HCT116 (cell line): ENCODE data around the gene CELF2. TPM values are rescaled to one million over a fixed set of nuclear protein-coding genes. Genes with fewer than 3 reads are reported as not detected.

ENCODE experiments used
- ATAC-seq: fragments of 200-7000 bp; cut with Tn5 transposase; 2 replicates; pipeline ENCODE4 v1.9.1; 2020; ENCODE audit warnings: mild to moderate bottlenecking, moderate library complexity
- BruUV-seq: library from RNA; stranded (reverse); fragments of 400-500 nt; replicated peaks from 2 replicates; lab custom pipeline; 2021; lab: Mats Ljungman, UMichigan
- CTCF ChIA-PET: fragments of 300-600 bp; sonication (Branson Sonifier 250); formaldehyde crosslinking; loops from one replicate; lab custom pipeline; 2021; ENCODE audit warnings: antibody characterized with exemption; lab: Charles Lee
- POLR2A ChIA-PET: fragments of 300-600, 350-600 bp; sonication (Branson Sonifier 250); formaldehyde crosslinking; loops from one replicate; lab custom pipeline; 2021; ENCODE audit warnings: antibody characterized with exemption; lab: Charles Lee
- RAD21 ChIA-PET, 2 experiments: fragments of 300-600 bp; sonication (Branson Sonifier 250); formaldehyde crosslinking; loops; one replicate each; lab custom pipeline; 2023; ENCODE audit warnings: low total read pairs in 2 of 2; ENCODE audit not compliant: uncharacterized antibody in 2 of 2, unreplicated experiment in 2 of 2, low non-redundant PET in 1 of 2; lab: Charles Lee
- DNase-seq: peaks from one replicate; pipeline ENCODE4 v3.0.0-alpha.2; 2010; ENCODE audit warnings: low read depth, low spot score
- H2AFZ ChIP-seq: fragments of 200-600 bp; shearing (Covaris generic), sonication (generic); 2 replicates; pipeline ENCODE4 v1.6.1; 2017; ENCODE audit warnings: low read depth, mixed run types, mixed read lengths, antibody characterized with exemption, low read length; ENCODE audit not compliant: poor library complexity, severe bottlenecking
- H3K27ac ChIP-seq: 2 replicates; pipeline ENCODE4 v1.5.1; 2012; ENCODE audit warnings: low read depth, low read length
- H3K27me3 ChIP-seq: fragments of 200-600 bp; sonication (generic); 2 replicates; pipeline ENCODE4 v1.6.1; 2016; ENCODE audit warnings: mixed run types, low read length, mixed read lengths; ENCODE audit not compliant: insufficient read depth
- H3K36me3 ChIP-seq, 2 experiments: fragments of 200-500 bp in 1 of 2; fragments of 200-600 bp in 1 of 2; sonication (Bioruptor generic) in 1 of 2; sonication (generic) in 1 of 2; 2 replicates each; pipeline versions ENCODE4 v1.5.1 to v1.6.1; 2014 to 2016; ENCODE audit warnings: low read length in 2 of 2, inconsistent platforms in 1 of 2, mixed read lengths in 1 of 2, mixed run types in 1 of 2; ENCODE audit not compliant: insufficient read depth in 2 of 2, control insufficient read depth in 1 of 2
- H3K4me1 ChIP-seq, 2 experiments: fragments of 200-600 bp in 1 of 2; sonication (generic) in 1 of 2; 2 replicates each; pipeline versions ENCODE4 v1.5.1 to v1.6.1; 2012 to 2017; ENCODE audit warnings: low read length in 2 of 2, inconsistent platforms in 1 of 2, mild to moderate bottlenecking in 1 of 2, mixed read lengths in 1 of 2, mixed run types in 1 of 2, moderate library complexity in 1 of 2; ENCODE audit not compliant: insufficient read depth in 2 of 2, control insufficient read depth in 1 of 2
- H3K4me2 ChIP-seq: fragments of 200-600 bp; sonication (generic); 2 replicates; pipeline ENCODE4 v1.6.1; 2017; ENCODE audit warnings: mixed run types, low read length, mixed read lengths
- H3K4me3 ChIP-seq, 2 experiments: fragments of 200-600 bp in 1 of 2; sonication (generic) in 1 of 2; replicated peaks in 1 of 2; 2 replicates each; pipeline ENCODE4 v1.5.1; 2011 to 2016; ENCODE audit warnings: low read length in 2 of 2, control low read depth in 1 of 2, low read depth in 1 of 2, mild to moderate bottlenecking in 1 of 2, mixed read lengths in 1 of 2, mixed run types in 1 of 2
- H3K79me2 ChIP-seq: fragments of 200-600 bp; sonication (generic); 2 replicates; pipeline ENCODE4 v1.6.1; 2017; ENCODE audit warnings: mild to moderate bottlenecking, mixed run types, low read length, moderate library complexity, mixed read lengths; ENCODE audit not compliant: insufficient read depth
- H3K9ac ChIP-seq: fragments of 200-600 bp; sonication (generic); 2 replicates; pipeline ENCODE4 v1.6.1; 2016; ENCODE audit warnings: low read length, mixed read lengths
- H3K9me2 ChIP-seq: fragments of 200-600 bp; sonication (generic), shearing (Covaris generic); 2 replicates; pipeline ENCODE4 v1.6.1; 2017; ENCODE audit warnings: mixed run types, mild to moderate bottlenecking, moderate library complexity; ENCODE audit not compliant: insufficient read depth
- H3K9me3 ChIP-seq, 2 experiments: fragments of 200-500 bp in 1 of 2; fragments of 200-600 bp in 1 of 2; sonication (Bioruptor generic) in 1 of 2; sonication (generic) in 1 of 2; 2 replicates each; pipeline ENCODE4 v1.6.1; 2014 to 2017; ENCODE audit warnings: low read length in 2 of 2, mixed read lengths in 2 of 2, inconsistent platforms in 1 of 2, low read depth in 1 of 2, mild to moderate bottlenecking in 1 of 2, mixed run types in 1 of 2, moderate library complexity in 1 of 2; ENCODE audit not compliant: control insufficient read depth in 1 of 2, insufficient read depth in 1 of 2
- H4K20me1 ChIP-seq: fragments of 200-600 bp; sonication (generic), shearing (Covaris generic); 2 replicates; pipeline ENCODE4 v1.6.1; 2017; ENCODE audit warnings: mixed run types, mild to moderate bottlenecking, moderate library complexity; ENCODE audit not compliant: insufficient read depth
- CBX3 ChIP-seq: IDR thresholded peaks from 2 replicates; pipeline ENCODE4 v1.6.1; 2012; ENCODE audit warnings: low read depth
- CEBPB ChIP-seq: IDR thresholded peaks from 2 replicates; pipeline ENCODE4 v1.6.1; 2012; ENCODE audit warnings: low read depth
- EGR1 ChIP-seq: IDR thresholded peaks from 2 replicates; pipeline ENCODE4 v1.6.1; 2012; ENCODE audit warnings: low read depth
- ELF1 ChIP-seq: IDR thresholded peaks from 2 replicates; pipeline ENCODE4 v1.6.1; 2012; ENCODE audit warnings: low read depth, borderline replicate concordance
- EZH2 ChIP-seq: fragments of 200-600 bp; sonication (generic); IDR thresholded peaks from 2 replicates; pipeline ENCODE4 v1.6.1; 2017; ENCODE audit warnings: antibody characterized with exemption, mixed run types
- EZH2phosphoT487 ChIP-seq: fragments of 200-600 bp; IDR thresholded peaks from 2 replicates; pipeline ENCODE4 v1.6.1; 2018; ENCODE audit warnings: antibody characterized with exemption, borderline replicate concordance
- FOSL1 ChIP-seq: IDR thresholded peaks from 2 replicates; pipeline ENCODE4 v1.6.1; 2012; ENCODE audit warnings: low read depth
- JUND ChIP-seq: IDR thresholded peaks from 2 replicates; pipeline ENCODE4 v1.6.1; 2012
- POLR2A ChIP-seq: IDR thresholded peaks from 2 replicates; pipeline ENCODE4 v1.7.0; 2011; ENCODE audit warnings: borderline replicate concordance; ENCODE audit not compliant: insufficient read depth, insufficient read length; ENCODE audit errors: extremely low read depth
- POLR2AphosphoS5 ChIP-seq: IDR thresholded peaks from 2 replicates; pipeline ENCODE4 v1.6.1; 2011; ENCODE audit warnings: mild to moderate bottlenecking, low read depth, low read length, moderate library complexity
- RAD21 ChIP-seq: IDR thresholded peaks from 2 replicates; pipeline ENCODE4 v1.6.1; 2012; ENCODE audit warnings: low read depth, mild to moderate bottlenecking
- SP1 ChIP-seq: IDR thresholded peaks from 2 replicates; pipeline ENCODE4 v1.6.1; 2012; ENCODE audit warnings: low read depth
- SRF ChIP-seq: IDR thresholded peaks from 2 replicates; pipeline ENCODE4 v1.6.1; 2012; ENCODE audit warnings: low read depth
- ZBTB33 ChIP-seq: IDR thresholded peaks from 2 replicates; pipeline ENCODE4 v1.6.1; 2011; ENCODE audit warnings: mild to moderate bottlenecking, low read length, moderate library complexity; ENCODE audit not compliant: insufficient replicate concordance; ENCODE audit errors: extremely low read depth
- ZFX ChIP-seq: fragments of 450-650 bp; IDR thresholded peaks from 2 replicates; pipeline ENCODE4 v1.6.1; 2017
- intact Hi-C: fragments of 100-400 bp; cut with micrococcal nuclease; formaldehyde crosslinking; loops from 2 replicates; pipeline ENCODE4 v1.10.0; 2022
- total RNA-seq: library from RNA; stranded (reverse); gene quantifications from one replicate; pipeline ENCODE4 v1.2.1, GENCODE V29; 2021; ENCODE audit not compliant: unreplicated experiment
- TF ChIP-seq, protein P1 (sequence below): IDR thresholded peaks from 2 replicates; pipeline ENCODE4 v1.6.1; 2012; ENCODE audit warnings: low read depth
- TF ChIP-seq, protein P2 (sequence below): IDR thresholded peaks from 2 replicates; pipeline ENCODE4 v1.6.1; 2012
- TF ChIP-seq, protein P3 (sequence below): IDR thresholded peaks from 2 replicates; pipeline ENCODE4 v1.6.1; 2012

CELF2 gene
- total RNA-seq, 1 experiment from 2014 or later: 0.66 TPM

GRCh38 chr10:11229893-11230292, 212.2 kb downstream of the CELF2 start:
- TF ChIP-seq FOSL1 (no peak), ZFX (no peak), POLR2A (no peak), EZH2phosphoT487 (no peak), POLR2AphosphoS5 (no peak), EZH2 (no peak), CEBPB (no peak), SRF (no peak), ELF1 (no peak), EGR1 (no peak), SP1 (no peak), RAD21 (no peak), JUND (no peak), ZBTB33 (no peak), CBX3 (no peak)
- TF ChIP-seq, protein P1, sequence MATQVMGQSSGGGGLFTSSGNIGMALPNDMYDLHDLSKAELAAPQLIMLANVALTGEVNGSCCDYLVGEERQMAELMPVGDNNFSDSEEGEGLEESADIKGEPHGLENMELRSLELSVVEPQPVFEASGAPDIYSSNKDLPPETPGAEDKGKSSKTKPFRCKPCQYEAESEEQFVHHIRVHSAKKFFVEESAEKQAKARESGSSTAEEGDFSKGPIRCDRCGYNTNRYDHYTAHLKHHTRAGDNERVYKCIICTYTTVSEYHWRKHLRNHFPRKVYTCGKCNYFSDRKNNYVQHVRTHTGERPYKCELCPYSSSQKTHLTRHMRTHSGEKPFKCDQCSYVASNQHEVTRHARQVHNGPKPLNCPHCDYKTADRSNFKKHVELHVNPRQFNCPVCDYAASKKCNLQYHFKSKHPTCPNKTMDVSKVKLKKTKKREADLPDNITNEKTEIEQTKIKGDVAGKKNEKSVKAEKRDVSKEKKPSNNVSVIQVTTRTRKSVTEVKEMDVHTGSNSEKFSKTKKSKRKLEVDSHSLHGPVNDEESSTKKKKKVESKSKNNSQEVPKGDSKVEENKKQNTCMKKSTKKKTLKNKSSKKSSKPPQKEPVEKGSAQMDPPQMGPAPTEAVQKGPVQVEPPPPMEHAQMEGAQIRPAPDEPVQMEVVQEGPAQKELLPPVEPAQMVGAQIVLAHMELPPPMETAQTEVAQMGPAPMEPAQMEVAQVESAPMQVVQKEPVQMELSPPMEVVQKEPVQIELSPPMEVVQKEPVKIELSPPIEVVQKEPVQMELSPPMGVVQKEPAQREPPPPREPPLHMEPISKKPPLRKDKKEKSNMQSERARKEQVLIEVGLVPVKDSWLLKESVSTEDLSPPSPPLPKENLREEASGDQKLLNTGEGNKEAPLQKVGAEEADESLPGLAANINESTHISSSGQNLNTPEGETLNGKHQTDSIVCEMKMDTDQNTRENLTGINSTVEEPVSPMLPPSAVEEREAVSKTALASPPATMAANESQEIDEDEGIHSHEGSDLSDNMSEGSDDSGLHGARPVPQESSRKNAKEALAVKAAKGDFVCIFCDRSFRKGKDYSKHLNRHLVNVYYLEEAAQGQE: no peak
- TF ChIP-seq, protein P2, sequence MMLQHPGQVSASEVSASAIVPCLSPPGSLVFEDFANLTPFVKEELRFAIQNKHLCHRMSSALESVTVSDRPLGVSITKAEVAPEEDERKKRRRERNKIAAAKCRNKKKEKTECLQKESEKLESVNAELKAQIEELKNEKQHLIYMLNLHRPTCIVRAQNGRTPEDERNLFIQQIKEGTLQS: no peak
- TF ChIP-seq, protein P3, sequence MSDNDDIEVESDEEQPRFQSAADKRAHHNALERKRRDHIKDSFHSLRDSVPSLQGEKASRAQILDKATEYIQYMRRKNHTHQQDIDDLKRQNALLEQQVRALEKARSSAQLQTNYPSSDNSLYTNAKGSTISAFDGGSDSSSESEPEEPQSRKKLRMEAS: no peak
- ATAC-seq: no peak
- CTCF ChIA-PET: no interaction called here
- POLR2A ChIA-PET: no interaction called here
- Histone ChIP-seq H4K20me1 (no peaks in the 10 kb centered on the region), H3K79me2 (no peaks in the 10 kb centered on the region), H2AFZ (no peak overlapping the region), H3K27me3 (no peaks in the 10 kb centered on the region; the same call in 1 of the 2 replicates), H3K27ac (no peak overlapping the region), H3K9me3 (no peaks in the 10 kb centered on the region), H3K4me1 (no peaks in the 10 kb centered on the region), H3K4me2 (no peak overlapping the region), H3K36me3 (no peaks in the 10 kb centered on the region), H3K4me3 (no peak overlapping the region), H3K9ac (no peak overlapping the region), H3K9me2 (no peaks in the 10 kb centered on the region)
- intact Hi-C loops: no loop called here
- BruUV-seq: no TSS peak
- RAD21 ChIA-PET: no interaction called here
- DNase-seq: no peak
